IMR-90 (cell line): ENCODE data around the gene AGPAT1.

Experiments used
- CTCF ChIP-seq: conservative IDR thresholded peaks from 2 replicates; pipeline ENCODE4 v1.5.1; 2012; ENCODE audit warnings: mild to moderate bottlenecking, low read depth, low read length, improper control_type of control experiment
- MAFK ChIP-seq: IDR thresholded peaks from 2 replicates; pipeline ENCODE4 v1.6.1; 2012; ENCODE audit warnings: low read depth, low read length, improper control_type of control experiment
- POLR2A ChIP-seq: IDR thresholded peaks from 2 replicates; pipeline ENCODE4 v1.6.1; 2012; ENCODE audit warnings: mild to moderate bottlenecking, low read depth, low read length

GRCh38 chr6:32177183-32177787 is 1.4 kb upstream of the AGPAT1 start:
- TF ChIP-seq CTCF (no peak), MAFK (no peak), POLR2A (peak; percentile 53)
